A673 (cell line): ENCODE results near the gene SACM1L.
"Not testable (repeated sequence)": the region's sequence is repeated elsewhere in the genome, so short reads cannot be mapped to it uniquely, and the experiment has no call there.

Source experiments
- EZH2 ChIP-seq: fragments of 200-600 bp; sonication (generic); IDR thresholded peaks from 2 replicates; pipeline ENCODE4 v1.6.1; 2017; ENCODE audit warnings: borderline replicate concordance, low read depth, mild to moderate bottlenecking, mixed read lengths, antibody characterized with exemption, low read length; ENCODE audit not compliant: poor library complexity, severe bottlenecking
- TF ChIP-seq, protein P1 (sequence below): fragments of 300-800, 200-600 bp; sonication (generic); conservative IDR thresholded peaks from 2 replicates; pipeline ENCODE4 v1.5.1; 2017; ENCODE audit warnings: low read depth, mild to moderate bottlenecking, antibody characterized with exemption, low read length, moderate library complexity, mixed read lengths

GRCh38 chr3:45749036-45749600, 59.9 kb downstream of the SACM1L start:
- TF ChIP-seq, protein P1, sequence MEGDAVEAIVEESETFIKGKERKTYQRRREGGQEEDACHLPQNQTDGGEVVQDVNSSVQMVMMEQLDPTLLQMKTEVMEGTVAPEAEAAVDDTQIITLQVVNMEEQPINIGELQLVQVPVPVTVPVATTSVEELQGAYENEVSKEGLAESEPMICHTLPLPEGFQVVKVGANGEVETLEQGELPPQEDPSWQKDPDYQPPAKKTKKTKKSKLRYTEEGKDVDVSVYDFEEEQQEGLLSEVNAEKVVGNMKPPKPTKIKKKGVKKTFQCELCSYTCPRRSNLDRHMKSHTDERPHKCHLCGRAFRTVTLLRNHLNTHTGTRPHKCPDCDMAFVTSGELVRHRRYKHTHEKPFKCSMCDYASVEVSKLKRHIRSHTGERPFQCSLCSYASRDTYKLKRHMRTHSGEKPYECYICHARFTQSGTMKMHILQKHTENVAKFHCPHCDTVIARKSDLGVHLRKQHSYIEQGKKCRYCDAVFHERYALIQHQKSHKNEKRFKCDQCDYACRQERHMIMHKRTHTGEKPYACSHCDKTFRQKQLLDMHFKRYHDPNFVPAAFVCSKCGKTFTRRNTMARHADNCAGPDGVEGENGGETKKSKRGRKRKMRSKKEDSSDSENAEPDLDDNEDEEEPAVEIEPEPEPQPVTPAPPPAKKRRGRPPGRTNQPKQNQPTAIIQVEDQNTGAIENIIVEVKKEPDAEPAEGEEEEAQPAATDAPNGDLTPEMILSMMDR: not testable (repeated sequence)
- not testable (repeated sequence) for TF ChIP-seq EZH2
